GM18526 (cell line): ENCODE data around the gene MYLK.

Experiments used
- POLR2A ChIP-seq: IDR thresholded peaks from 3 replicates; pipeline ENCODE4 v1.6.1; 2011; ENCODE audit not compliant: insufficient read length; ENCODE audit errors: extremely low read depth

The MYLK gene

GRCh38 chr3:123723522-123724168 lies 160.5 kb downstream of the MYLK start:
- TF ChIP-seq POLR2A: no peak

- TF ChIP-seq POLR2A: no peak
Measured at GRCh38 chr3:123723070-123723469, 161.1 kb downstream of the MYLK start.

GRCh38 chr3:123722456-123722855 lies 161.7 kb downstream of the MYLK start:
- no peak for TF ChIP-seq POLR2A

GRCh38 chr3:123722021-123722420 lies 162.1 kb downstream of the MYLK start:
- TF ChIP-seq POLR2A: no peak

- no peak for TF ChIP-seq POLR2A
Measured at GRCh38 chr3:123720638-123721037, 163.5 kb downstream of the MYLK start.

GRCh38 chr3:123719862-123720453 lies 164.2 kb downstream of the MYLK start:
- no peak for TF ChIP-seq POLR2A

- TF ChIP-seq POLR2A: no peak
Measured at GRCh38 chr3:123718108-123718507, 166.0 kb downstream of the MYLK start.

- TF ChIP-seq POLR2A: no peak
Measured at GRCh38 chr3:123716411-123716810, 167.7 kb downstream of the MYLK start.

GRCh38 chr3:123713211-123713610 lies 170.9 kb downstream of the MYLK start:
- TF ChIP-seq POLR2A: no peak

- TF ChIP-seq POLR2A: no peak
Measured at GRCh38 chr3:123712077-123712860, 171.9 kb downstream of the MYLK start.

- TF ChIP-seq POLR2A: no peak
Measured at GRCh38 chr3:123711356-123711755, 172.8 kb downstream of the MYLK start.

- no peak for TF ChIP-seq POLR2A
Measured at GRCh38 chr3:123708531-123708930, 175.6 kb downstream of the MYLK start.

GRCh38 chr3:123706871-123707270 lies 177.3 kb downstream of the MYLK start:
- no peak for TF ChIP-seq POLR2A

GRCh38 chr3:123705488-123706285 lies 178.4 kb downstream of the MYLK start:
- TF ChIP-seq POLR2A: no peak

- no peak for TF ChIP-seq POLR2A
Measured at GRCh38 chr3:123702720-123703119, 181.4 kb downstream of the MYLK start.
